Kidney (tissue), 14 donors: ENCODE measurements around the gene MACROD2. TPM values are rescaled to one million over a fixed set of nuclear protein-coding genes. Genes with fewer than 3 reads are reported as not detected.

ENCODE experiments used
- DNase-seq, 5 donors: peaks; one replicate each; pipeline ENCODE4 v3.0.0-alpha.2; 2013 to 2020
- FAIRE-seq: peaks from 2 replicates; lab custom pipeline; 2012; peaks lifted over from hg19 to GRCh38; lab: Jason Lieb, UNC
- H3K27ac ChIP-seq, 2 donors: one replicate each; pipeline ENCODE4 v1.7.0; 2013; ENCODE audit warnings: low read depth in 2 of 2, low read length in 2 of 2, inconsistent platforms in 1 of 2
- H3K27me3 ChIP-seq: one replicate; pipeline ENCODE4 v1.7.1; 2013; ENCODE audit warnings: low read length, inconsistent platforms; ENCODE audit not compliant: control insufficient read depth, insufficient read depth
- H3K36me3 ChIP-seq, 3 donors: one replicate each; pipeline versions ENCODE4 v1.7.0 to v1.7.1; 2013; ENCODE audit warnings: low read length in 3 of 3, control low read depth in 1 of 3, inconsistent platforms in 1 of 3; ENCODE audit not compliant: insufficient read depth in 3 of 3, control insufficient read depth in 2 of 3
- H3K4me1 ChIP-seq, 3 donors: one replicate each; pipeline versions ENCODE4 v1.7.0 to v1.7.1; 2013; ENCODE audit warnings: low read length in 3 of 3, inconsistent platforms in 1 of 3, low read depth in 1 of 3; ENCODE audit not compliant: control insufficient read depth in 2 of 3, insufficient read depth in 2 of 3
- H3K4me3 ChIP-seq, 3 donors: one replicate each; pipeline versions ENCODE4 v1.7.0 to v1.8.1; 2013; ENCODE audit warnings: low read length in 3 of 3, control low read depth in 1 of 3, inconsistent platforms in 1 of 3
- H3K9ac ChIP-seq, 3 donors: one replicate each; pipeline versions ENCODE4 v1.7.0 to v1.7.1; 2013; ENCODE audit warnings: low read length in 3 of 3, control low read depth in 1 of 3, inconsistent platforms in 1 of 3
- H3K9me3 ChIP-seq, 3 donors: one replicate each; pipeline versions ENCODE4 v1.7.0 to v1.7.1; 2013; ENCODE audit warnings: low read length in 3 of 3, control low read depth in 1 of 3, inconsistent platforms in 1 of 3; ENCODE audit not compliant: control insufficient read depth in 2 of 3, insufficient read depth in 1 of 3
- intact Hi-C: fragments of 100-400 bp; cut with DNase I; formaldehyde crosslinking; loops from one replicate; pipeline ENCODE4 v1.11.1; 2022
- polyA plus RNA-seq: library from polyadenylated mRNA; stranded (reverse); fragments of 350-450 nt; fragmentation: Illumina TruSeq; extraction: RNeasy Lipid Tissue Mini Kit (QIAGEN cat#74804); gene quantifications from one replicate; pipeline ENCODE4 v1.2.3, GENCODE V29; 2014; ENCODE audit warnings: low read depth, low replicate concordance; ENCODE audit not compliant: insufficient read depth
- total RNA-seq: library from RNA; stranded (reverse); fragmentation: NEBNext Ultra II Directional; extraction: Animal tissue kit (Norgen Biotek cat#: 25700); gene quantifications from one replicate; pipeline ENCODE4 v1.2.1, GENCODE V29; 2021
- TF ChIP-seq, protein P1 (sequence below): IDR thresholded peaks from 3 replicates; pipeline ENCODE4 v1.5.1; 2012; ENCODE audit warnings: mild to moderate bottlenecking, moderate library complexity, borderline replicate concordance; ENCODE audit not compliant: insufficient read depth; ENCODE audit errors: extremely low read depth
- donor health status: control.
- donor health status: control.
- donor health status: control.
- donor health status: control.
- donor health status: control.
- donor health status: DM: yes; HTN: yes; CAD: no.
- donor health status: Normal renal cell carcinoma (clear cell type).

MACROD2 gene
- total and polyA plus RNA-seq, 2 donors from 2014 or later: 3.0 to 10.0 TPM

DNA sequence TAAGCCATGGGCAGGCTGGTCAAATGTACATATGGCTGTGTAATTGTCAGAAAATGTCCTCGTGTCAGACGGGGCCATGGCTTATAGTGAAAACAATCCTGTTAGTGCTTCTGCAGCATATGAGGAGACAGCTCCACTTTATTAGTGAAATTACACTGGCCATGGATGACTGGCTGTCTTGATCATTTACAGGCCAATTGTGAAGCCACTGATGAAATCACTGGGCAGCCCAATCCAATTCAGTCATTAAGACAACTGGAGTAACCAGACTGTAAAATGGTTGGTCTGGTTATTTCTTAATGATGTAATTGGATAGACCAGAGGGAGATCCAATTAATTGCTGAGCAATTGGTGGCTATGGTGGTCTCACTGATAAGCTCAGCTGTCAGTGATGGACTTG lies 1828.4 kb downstream of the MACROD2 start:
- no peak overlapping the region for H3K9ac ChIP-seq
- H3K36me3 ChIP-seq: no peaks in the 10 kb centered on the region
- no peak overlapping the region for H3K27ac ChIP-seq
- H3K4me3 ChIP-seq: no peak overlapping the region
- FAIRE-seq: no peak
- H3K9me3 ChIP-seq: no peaks in the 10 kb centered on the region
- TF ChIP-seq, protein P1, sequence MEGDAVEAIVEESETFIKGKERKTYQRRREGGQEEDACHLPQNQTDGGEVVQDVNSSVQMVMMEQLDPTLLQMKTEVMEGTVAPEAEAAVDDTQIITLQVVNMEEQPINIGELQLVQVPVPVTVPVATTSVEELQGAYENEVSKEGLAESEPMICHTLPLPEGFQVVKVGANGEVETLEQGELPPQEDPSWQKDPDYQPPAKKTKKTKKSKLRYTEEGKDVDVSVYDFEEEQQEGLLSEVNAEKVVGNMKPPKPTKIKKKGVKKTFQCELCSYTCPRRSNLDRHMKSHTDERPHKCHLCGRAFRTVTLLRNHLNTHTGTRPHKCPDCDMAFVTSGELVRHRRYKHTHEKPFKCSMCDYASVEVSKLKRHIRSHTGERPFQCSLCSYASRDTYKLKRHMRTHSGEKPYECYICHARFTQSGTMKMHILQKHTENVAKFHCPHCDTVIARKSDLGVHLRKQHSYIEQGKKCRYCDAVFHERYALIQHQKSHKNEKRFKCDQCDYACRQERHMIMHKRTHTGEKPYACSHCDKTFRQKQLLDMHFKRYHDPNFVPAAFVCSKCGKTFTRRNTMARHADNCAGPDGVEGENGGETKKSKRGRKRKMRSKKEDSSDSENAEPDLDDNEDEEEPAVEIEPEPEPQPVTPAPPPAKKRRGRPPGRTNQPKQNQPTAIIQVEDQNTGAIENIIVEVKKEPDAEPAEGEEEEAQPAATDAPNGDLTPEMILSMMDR: no peak
- no peaks in the 10 kb centered on the region for H3K27me3 ChIP-seq
- H3K4me1 ChIP-seq: peaks cover 0 to 2% (median 1%) of the 10 kb centered on the region in 3 donors
- peak in 1 of 5 donors; percentile 30 for DNase-seq
- intact Hi-C loops: no loop called here

DNA sequence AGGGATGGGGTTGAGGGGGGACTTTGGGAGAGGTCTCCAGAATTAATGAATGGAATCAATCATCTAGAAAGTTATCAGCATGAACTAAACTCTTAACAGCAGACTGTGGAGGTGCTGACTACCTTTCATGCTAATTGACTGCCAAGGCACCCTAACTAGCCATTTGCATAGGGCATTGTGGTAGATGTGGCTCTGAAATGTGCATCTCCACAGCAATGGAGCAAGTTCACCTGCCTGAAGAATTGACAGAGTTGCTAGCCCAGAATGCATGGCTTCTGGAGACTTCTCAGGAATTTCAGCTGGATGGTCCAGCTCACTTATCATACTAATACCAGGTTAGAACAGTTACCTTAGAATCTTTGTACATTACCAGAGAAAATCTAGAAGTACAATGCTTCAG lies 1832.3 kb downstream of the MACROD2 start:
- intact Hi-C loops: no loop called here
- FAIRE-seq: no peak
- no peaks in the 10 kb centered on the region for H3K9me3 ChIP-seq

DNA sequence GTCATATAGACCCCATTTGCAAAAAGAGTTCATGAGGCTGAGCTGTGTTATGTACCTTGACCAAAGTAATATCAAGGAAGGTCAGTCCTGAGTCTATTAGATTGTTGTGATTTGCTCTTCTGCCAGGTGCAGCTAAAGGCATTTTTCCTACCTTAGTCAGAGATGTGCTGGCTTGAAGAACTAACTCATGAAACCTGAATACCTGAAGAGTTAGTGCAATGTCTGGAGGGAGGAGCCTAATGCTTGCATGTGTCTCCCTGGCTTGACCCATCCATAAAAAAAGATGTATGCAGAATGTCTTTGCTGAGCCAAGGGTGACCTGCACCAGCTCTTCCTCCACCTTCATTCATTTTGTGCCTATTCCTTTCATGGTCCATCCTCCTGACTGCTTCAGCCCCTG lies 1835.9 kb downstream of the MACROD2 start:
- H3K9me3 ChIP-seq: no peaks in the 10 kb centered on the region
- DNase-seq: no peak
- H3K4me1 ChIP-seq: no peaks in the 10 kb centered on the region
- H3K36me3 ChIP-seq: no peaks in the 10 kb centered on the region
- H3K4me3 ChIP-seq: no peak overlapping the region
- no peak overlapping the region for H3K9ac ChIP-seq
- intact Hi-C loops: no loop called here
- TF ChIP-seq, protein P1: no peak
- no peak for FAIRE-seq
- no peak overlapping the region for H3K27ac ChIP-seq
- no peaks in the 10 kb centered on the region for H3K27me3 ChIP-seq

More for the DNA sequence above, 1832.3 kb downstream of the MACROD2 start:
- no peaks in the 10 kb centered on the region for H3K27me3 ChIP-seq
- DNase-seq: no peak
- no peak overlapping the region for H3K9ac ChIP-seq
- no peak overlapping the region for H3K27ac ChIP-seq
- no peak overlapping the region for H3K4me3 ChIP-seq
- TF ChIP-seq, protein P1: no peak
- H3K36me3 ChIP-seq: no peaks in the 10 kb centered on the region
- H3K4me1 ChIP-seq: no peaks in the 10 kb centered on the region

DNA sequence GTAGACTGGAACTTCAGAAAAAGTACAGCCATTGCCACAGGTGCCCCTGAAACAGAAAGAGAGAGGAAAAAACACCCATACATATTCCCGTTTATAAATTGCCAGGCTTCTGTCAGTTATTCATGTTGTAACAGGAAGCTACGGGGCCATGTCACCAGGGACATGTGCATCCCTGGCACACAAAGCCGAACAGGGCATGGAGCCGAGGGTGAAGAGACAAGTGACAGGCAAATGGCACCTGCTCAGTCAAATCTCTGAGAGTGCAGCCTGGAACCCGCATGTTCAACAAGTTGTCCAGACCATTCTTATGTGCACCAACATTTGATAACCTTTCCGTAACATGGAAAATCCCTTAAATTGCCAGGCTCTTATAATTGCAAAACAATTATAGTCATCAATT lies 1837.2 kb downstream of the MACROD2 start:
- DNase-seq: no peak
- Histone ChIP-seq H3K9me3 (no peaks in the 10 kb centered on the region), H3K27ac (no peak overlapping the region), H3K27me3 (no peaks in the 10 kb centered on the region), H3K4me3 (no peak overlapping the region), H3K9ac (no peak overlapping the region), H3K36me3 (no peaks in the 10 kb centered on the region), H3K4me1 (no peaks in the 10 kb centered on the region)
- FAIRE-seq: no peak
- TF ChIP-seq, protein P1: no peak
- intact Hi-C loops: no loop called here
